Lung (tissue), 12 donors: ENCODE data around the gene GALNT6. TPM values are rescaled to one million over a fixed set of nuclear protein-coding genes. Genes with fewer than 3 reads are reported as not detected.

Experiments used
- ATAC-seq: fragments of 200-7000 bp; cut with Tn5 transposase; one replicate; pipeline ENCODE4 v1.9.1; 2020; ENCODE audit warnings: moderate number of reproducible peaks; ENCODE audit not compliant: insufficient read depth, low FRiP score
- DNase-seq, 3 donors: peaks; one replicate each; pipeline ENCODE4 v3.0.0-alpha.2; 2013 to 2017
- H3K27ac ChIP-seq, 2 donors: one replicate each; pipeline ENCODE4 v1.5.1; 2013; ENCODE audit warnings: mild to moderate bottlenecking in 2 of 2, moderate library complexity in 2 of 2, control low read depth in 1 of 2, inconsistent platforms in 1 of 2, low read depth in 1 of 2, low read length in 1 of 2
- H3K27me3 ChIP-seq, 3 donors: one replicate each; pipeline ENCODE4 v1.5.1; 2013; ENCODE audit warnings: low read length in 2 of 3; ENCODE audit not compliant: control insufficient read depth in 3 of 3, insufficient read depth in 3 of 3
- H3K36me3 ChIP-seq, 4 donors: one replicate each; pipeline ENCODE4 v1.5.1; 2013; ENCODE audit warnings: low read length in 4 of 4, mild to moderate bottlenecking in 1 of 4, moderate library complexity in 1 of 4; ENCODE audit not compliant: control insufficient read depth in 4 of 4, insufficient read depth in 4 of 4
- H3K4me1 ChIP-seq, 5 donors: one replicate each; pipeline ENCODE4 v1.5.1; 2013; ENCODE audit warnings: low read length in 5 of 5, mild to moderate bottlenecking in 2 of 5, moderate library complexity in 1 of 5; ENCODE audit not compliant: control insufficient read depth in 5 of 5, insufficient read depth in 5 of 5
- H3K4me3 ChIP-seq: one replicate; pipeline ENCODE4 v1.5.1; 2013; ENCODE audit warnings: mild to moderate bottlenecking, control low read depth, moderate library complexity
- H3K9ac ChIP-seq, 2 donors: one replicate each; pipeline ENCODE4 v1.5.1; 2013; ENCODE audit warnings: low read length in 2 of 2, control low read depth in 1 of 2; ENCODE audit not compliant: insufficient read depth in 1 of 2
- H3K9me3 ChIP-seq, 4 donors: one replicate each; pipeline ENCODE4 v1.5.1; 2013; ENCODE audit warnings: low read length in 3 of 4, mild to moderate bottlenecking in 1 of 4, moderate library complexity in 1 of 4; ENCODE audit not compliant: control insufficient read depth in 4 of 4, insufficient read depth in 3 of 4
- WGBS, 2 donors: extraction: QIAGEN DNeasy Blood & Tissue Kit; methylation state at CpG; one replicate each; pipeline ENCODE4 v1.1.7; 2013; 5-methylcytosine and 5-hydroxymethylcytosine counted together
- polyA plus RNA-seq, 2 donors: library from polyadenylated mRNA; stranded (reverse); fragments of 200-250 nt; gene quantifications; one replicate each; pipeline ENCODE4 v1.2.1, GENCODE V29; 2013
- total RNA-seq, 2 donors: library from RNA; depleted of rRNA in 1 of 2; stranded (reverse); fragments of >200 nt in 1 of 2; gene quantifications; one replicate each; pipeline ENCODE4 v1.2.1, GENCODE V29; 2014 to 2021
- TF ChIP-seq, protein P1 (sequence below): IDR thresholded peaks from 2 replicates; pipeline ENCODE4 v1.5.1; 2012; ENCODE audit warnings: mild to moderate bottlenecking; ENCODE audit errors: control extremely low read depth, extremely low read depth
- donor health status: control.
- donor health status: control.
- donor health status: Bipolar disorder and iron deficiency.
- donor health status: healthy.
- donor health status: DM: yes; HTN: yes; CAD: no.

The GALNT6 gene
- total and polyA plus RNA-seq, 4 donors: 5.5 to 36.0 (median 9.0) TPM

DNA sequence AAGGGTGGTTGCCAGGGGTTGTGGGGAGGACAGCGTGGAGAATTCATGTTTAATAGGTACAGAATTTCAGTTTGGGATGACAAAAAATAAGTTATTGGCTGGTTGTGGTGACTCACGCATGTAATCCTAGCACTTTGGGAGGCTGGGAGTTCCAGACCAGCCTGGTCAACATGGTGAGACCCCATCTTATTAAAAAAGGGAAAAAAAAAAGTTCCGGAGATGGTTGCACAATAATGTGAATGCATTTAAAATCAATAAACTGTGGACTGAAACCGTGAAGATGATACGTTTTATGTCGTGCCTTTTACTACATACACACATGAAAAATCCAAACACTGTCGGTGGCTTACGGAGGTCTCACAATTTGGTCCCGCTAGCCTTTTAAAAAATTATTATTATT, 20.5 kb downstream of the GALNT6 start:
- WGBS, 2 donors: 95 to 97% methylated on average over 9 of the region's 9 CpGs
- ATAC-seq: no peak
- no peaks in the 10 kb centered on the region for H3K36me3 ChIP-seq
- H3K9ac ChIP-seq: no peak overlapping the region
- H3K4me1 ChIP-seq: peaks cover 0 to 4% (median 2%) of the 10 kb centered on the region in 5 donors
- no peaks in the 10 kb centered on the region for H3K9me3 ChIP-seq
- DNase-seq: no peak
- no peak overlapping the region for H3K27ac ChIP-seq
- no peak overlapping the region for H3K4me3 ChIP-seq
- no peaks in the 10 kb centered on the region for H3K27me3 ChIP-seq
- TF ChIP-seq, protein P1, sequence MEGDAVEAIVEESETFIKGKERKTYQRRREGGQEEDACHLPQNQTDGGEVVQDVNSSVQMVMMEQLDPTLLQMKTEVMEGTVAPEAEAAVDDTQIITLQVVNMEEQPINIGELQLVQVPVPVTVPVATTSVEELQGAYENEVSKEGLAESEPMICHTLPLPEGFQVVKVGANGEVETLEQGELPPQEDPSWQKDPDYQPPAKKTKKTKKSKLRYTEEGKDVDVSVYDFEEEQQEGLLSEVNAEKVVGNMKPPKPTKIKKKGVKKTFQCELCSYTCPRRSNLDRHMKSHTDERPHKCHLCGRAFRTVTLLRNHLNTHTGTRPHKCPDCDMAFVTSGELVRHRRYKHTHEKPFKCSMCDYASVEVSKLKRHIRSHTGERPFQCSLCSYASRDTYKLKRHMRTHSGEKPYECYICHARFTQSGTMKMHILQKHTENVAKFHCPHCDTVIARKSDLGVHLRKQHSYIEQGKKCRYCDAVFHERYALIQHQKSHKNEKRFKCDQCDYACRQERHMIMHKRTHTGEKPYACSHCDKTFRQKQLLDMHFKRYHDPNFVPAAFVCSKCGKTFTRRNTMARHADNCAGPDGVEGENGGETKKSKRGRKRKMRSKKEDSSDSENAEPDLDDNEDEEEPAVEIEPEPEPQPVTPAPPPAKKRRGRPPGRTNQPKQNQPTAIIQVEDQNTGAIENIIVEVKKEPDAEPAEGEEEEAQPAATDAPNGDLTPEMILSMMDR: no peak

DNA sequence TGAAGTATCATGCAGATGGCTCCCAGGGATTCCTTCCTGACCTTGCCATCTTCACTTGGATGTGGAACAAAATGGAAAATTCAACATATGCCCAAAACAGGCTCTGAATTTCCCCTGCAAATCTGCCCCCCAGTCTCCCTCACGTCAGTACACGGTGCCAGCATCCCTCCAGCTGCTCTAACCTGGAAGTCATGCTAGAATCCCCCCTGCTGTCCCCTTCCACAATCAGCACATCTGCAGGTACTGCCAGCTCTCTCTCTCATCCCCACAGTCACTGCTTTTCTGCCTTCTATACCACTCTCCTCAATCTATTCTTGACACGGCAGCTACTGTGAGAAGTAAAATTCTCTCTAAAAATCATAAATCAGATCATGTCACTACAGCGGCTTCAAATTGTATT, 21.6 kb downstream of the GALNT6 start:
- Histone ChIP-seq H3K9ac (no peak overlapping the region), H3K4me3 (no peak overlapping the region), H3K4me1 (peaks cover 0 to 4% (median 2%) of the 10 kb centered on the region in 5 donors), H3K27ac (peak overlapping the region in 1 of 2 donors; percentile 15), H3K9me3 (no peaks in the 10 kb centered on the region), H3K27me3 (no peaks in the 10 kb centered on the region), H3K36me3 (no peaks in the 10 kb centered on the region)
- 60 to 77% methylated on average over 4 of the region's 4 CpGs for WGBS, 2 donors
- DNase-seq (no peak), ATAC-seq (no peak)
- TF ChIP-seq, protein P1: no peak

DNA sequence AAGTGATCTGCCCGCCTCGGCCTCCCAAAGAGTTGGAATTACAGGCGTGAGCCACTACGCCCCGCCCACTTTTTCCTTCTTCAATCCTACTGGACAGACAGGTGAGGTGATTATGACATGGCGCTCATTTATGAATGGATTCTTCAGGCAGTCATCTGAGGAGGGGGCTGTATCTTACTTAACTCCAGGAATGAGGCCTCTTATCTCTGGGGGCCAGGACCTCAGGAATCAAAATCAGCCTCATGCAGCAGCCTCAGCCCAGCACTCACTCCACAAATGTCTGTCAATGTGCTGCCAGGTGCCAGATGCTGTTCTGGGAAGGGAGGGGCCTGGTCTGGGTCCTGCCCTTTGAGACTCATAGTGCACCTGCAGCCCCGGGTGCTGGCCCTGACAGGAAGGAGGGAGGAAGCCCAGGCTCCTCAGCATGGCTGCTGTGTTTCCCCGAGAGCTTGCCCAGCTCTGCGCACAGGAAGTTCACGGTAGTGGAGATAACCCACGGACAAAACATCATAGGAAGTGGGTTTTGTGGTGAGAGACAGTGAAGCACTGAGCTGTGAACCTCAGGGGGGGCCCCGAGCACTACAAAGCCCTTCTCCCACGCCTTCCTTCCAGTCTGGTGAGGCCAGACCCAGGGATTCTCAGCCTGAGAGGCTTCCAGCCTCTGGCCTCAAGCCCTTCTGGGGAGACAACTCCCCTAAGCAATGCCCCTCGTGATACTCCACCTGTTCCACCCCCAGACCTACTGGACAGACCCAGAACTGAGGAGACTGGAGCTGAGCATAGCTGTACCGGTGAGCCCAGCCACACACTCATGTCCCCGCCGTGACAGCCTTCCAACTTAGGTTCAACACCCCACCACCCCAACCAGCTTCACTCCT, 22.3 kb downstream of the GALNT6 start:
- WGBS, 2 donors: 32 to 53% methylated on average over 17 of the region's 17 CpGs
- no peaks in the 10 kb centered on the region for H3K36me3 ChIP-seq
- peaks cover 0 to 4% (median 2%) of the 10 kb centered on the region in 5 donors for H3K4me1 ChIP-seq
- TF ChIP-seq, protein P1: no peak
- H3K9ac ChIP-seq: no peak overlapping the region
- ATAC-seq: peak; percentile 64
- H3K4me3 ChIP-seq: no peak overlapping the region
- H3K27ac ChIP-seq: no peak overlapping the region
- peak in 2 of 3 donors; percentile 15 to 29 for DNase-seq
- no peaks in the 10 kb centered on the region for H3K27me3 ChIP-seq
- no peaks in the 10 kb centered on the region for H3K9me3 ChIP-seq
